NCI-H510A (cell line): ENCODE data around the gene NME4.
"Not testable (repeated sequence)": the region's sequence is repeated elsewhere in the genome, so short reads cannot be mapped to it uniquely, and the experiment has no call there.

Source experiments
- DNase-seq: peaks from one replicate; lab custom pipeline; 2025; lab: John Stamatoyannopoulos, UW

The NME4 gene

DNA sequence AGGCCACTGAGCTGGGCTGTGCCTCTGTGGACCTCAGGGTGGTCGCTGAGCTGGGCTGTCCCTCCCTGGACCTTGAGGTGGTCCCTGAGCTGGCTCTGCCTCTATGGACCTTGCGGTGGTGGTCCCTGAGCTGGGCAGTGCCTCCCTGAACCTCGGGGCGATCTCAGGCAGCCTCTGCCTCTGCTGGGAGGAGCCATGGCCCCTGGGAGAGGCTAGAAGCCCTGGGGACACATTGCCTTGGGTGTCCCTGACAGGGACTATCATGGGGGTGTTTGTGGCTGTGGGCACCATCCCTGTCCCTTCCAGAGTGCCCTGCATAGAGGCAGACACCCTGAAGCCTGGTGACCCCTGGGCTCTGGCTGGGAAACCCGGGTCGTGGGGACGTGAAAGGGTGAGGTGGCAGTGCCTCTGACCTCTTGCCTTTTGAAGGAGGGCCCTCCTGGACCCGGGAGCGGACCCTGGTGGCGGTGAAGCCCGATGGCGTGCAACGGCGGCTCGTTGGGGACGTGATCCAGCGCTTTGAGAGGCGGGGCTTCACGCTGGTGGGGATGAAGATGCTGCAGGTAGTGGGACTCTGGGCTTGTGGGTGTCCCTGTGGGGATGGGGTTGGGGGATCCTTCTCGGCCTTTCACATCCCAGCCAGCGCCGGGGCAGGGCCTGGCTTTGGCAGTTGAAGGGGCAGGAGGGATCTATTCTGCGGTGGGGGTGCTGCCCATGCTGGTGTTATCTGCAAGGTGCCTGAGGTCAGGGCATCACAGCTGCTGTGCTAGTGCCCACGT is 1.8 kb downstream of the NME4 start:
- DNase-seq, result no peak

DNA sequence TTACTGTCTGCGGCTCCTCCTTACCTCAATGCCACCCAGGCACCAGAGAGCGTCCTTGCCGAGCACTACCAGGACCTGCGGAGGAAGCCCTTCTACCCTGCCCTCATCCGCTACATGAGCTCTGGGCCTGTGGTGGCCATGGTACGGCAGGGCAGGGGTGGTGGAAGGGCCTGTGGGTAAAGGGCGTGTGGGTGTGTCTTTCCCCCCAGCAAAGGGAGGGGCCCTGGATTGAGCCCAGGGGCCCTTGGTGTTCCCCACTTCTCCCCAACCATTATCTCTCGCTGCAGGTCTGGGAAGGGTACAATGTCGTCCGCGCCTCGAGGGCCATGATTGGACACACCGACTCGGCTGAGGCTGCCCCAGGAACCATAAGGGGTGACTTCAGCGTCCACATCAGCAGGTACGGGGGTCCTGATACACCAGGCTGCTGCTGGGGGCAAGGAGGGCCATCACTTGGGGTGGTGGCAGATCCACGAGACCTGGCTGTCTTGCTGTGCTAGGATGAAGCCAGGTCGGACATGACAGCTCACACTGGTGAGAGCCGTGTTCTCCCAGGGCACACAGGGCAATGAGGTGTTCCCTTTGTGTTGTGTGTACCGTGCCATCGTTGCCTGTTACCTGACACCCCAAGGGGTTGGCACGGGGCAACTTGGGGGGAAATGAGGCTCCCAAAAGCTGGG is 2.5 kb downstream of the NME4 start:
- no peak for DNase-seq

DNA sequence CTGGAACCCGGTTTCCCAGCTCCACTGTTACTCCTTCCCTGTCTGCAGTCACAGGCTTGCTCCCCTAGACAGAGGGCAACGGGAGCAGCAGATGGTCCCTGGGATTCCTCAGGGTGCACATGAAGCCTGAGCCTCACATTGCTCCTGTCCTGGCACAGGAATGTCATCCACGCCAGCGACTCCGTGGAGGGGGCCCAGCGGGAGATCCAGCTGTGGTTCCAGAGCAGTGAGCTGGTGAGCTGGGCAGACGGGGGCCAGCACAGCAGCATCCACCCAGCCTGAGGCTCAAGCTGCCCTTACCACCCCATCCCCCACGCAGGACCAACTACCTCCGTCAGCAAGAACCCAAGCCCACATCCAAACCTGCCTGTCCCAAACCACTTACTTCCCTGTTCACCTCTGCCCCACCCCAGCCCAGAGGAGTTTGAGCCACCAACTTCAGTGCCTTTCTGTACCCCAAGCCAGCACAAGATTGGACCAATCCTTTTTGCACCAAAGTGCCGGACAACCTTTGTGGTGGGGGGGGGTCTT is 3.1 kb downstream of the NME4 start:
- DNase-seq, result no peak

DNA sequence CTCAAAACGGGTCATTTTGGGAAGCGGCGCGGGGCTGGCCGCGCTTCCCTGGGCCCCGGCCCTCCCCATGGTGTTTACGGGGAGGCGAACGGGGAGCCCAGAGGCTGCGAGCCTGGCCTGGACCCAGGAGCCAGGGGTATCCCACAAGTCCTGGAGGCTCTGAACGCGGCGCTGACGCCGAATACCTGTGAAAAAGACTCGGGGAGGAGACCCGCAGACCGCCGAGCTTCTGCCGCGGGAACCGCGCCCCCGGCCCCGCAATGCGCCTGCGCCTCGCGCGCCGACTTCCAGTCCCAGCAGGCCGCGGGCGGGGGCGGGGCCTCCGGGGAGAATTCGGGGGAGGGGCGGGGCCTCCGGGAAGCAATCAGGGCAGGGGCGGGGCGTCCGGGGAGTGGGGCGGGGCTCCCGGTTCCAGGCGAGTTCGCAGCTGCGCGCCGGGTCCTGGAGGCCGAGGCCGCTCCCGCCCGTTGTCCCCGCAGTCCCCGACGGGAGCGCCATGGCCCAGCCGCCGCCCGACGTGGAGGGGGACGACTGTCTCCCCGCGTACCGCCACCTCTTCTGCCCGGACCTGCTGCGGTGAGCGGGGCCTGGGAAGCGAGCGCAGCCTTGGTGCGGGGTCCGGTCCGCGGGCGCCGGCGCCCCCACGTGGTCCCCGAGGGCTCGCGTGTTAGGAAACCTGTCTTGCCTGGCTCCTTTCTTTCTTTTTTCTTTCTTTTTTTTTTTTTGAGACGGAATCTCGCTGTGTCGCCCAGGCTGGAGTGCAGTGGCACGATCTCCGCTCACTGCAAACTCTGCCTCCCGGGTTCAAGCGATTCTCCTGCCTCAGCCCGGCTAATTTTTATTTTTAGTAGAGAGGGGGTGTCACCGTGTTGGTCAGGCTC is 4.7 kb downstream of the NME4 start, which contains the start of gene DECR2:
Gene DECR2 (plus strand): TSS at position 418 of the 881 bp plus-strand sequence. CDS start 79 bp downstream, at position 497.
- no peak for DNase-seq

DNA sequence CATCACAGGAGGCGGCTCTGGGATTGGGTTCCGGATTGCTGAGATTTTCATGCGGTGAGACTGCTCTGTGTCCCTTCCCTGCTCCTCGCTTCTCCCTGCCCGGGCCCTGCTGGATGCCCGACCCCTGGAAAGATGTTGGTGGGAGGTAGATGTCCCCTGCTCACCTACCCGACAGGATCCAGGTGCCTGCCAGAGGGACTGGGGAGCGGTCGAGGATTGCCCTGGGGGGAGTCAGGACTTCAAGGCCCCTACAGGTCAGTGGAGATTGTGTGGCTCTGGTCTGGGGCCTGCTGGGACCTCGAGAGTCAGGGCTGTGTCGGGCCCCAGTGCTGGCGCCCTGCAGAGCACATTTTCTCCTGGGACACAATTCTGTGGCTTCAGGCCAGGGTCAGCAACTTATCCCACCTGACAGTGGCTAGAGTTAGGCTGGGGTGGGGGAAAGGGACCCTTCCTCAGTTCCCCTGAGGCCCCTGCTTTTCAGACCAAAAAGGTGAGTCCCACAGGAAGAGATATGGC is 8.0 kb downstream of the NME4 start:
- DNase-seq, result no peak

DNA sequence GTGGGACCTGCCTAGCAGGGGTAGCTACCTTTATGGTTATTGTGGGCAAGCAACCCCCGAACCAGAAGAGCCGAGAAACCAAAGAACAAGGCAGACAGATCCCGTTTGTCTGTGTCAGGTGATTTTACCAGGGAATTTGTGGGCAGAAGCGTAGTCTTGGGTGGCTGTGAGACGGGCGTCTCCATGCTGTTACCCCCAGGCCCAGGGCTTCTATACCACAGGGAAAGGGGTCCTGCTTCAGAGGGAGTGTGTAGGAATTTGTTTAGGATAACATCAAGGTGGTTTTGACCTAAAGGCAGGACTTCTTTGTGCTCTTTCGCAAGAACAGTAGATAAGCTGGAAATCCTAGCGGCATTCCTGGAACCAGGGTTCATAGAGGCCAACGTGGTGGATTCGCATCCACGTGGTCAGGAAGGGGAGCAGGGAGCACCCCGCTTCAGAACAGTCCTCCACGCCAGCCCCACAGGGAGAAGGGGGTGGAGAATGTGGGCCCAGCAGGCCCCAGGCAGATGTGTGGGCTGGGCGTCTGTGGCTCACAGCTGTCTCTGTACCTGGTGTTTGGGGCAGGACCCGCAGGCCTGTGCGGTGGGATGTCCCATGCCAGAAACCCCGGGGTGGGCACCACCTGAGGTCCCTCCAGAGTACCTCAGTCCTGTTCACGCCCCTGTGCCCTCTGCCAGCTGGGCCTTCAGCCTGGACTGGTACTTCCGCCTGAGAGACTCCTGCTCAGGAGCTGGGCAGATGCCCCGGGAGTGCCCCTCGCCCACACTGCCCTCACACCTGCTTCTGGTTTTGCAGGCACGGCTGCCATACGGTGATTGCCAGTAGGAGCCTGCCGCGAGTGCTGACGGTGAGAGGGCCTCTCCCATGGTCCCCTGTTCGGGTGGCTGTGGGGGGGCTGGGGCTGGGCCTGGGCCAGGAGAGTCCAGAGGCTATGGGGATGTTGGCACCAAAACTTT is 8.8 kb downstream of the NME4 start:
- no peak for DNase-seq

DNA sequence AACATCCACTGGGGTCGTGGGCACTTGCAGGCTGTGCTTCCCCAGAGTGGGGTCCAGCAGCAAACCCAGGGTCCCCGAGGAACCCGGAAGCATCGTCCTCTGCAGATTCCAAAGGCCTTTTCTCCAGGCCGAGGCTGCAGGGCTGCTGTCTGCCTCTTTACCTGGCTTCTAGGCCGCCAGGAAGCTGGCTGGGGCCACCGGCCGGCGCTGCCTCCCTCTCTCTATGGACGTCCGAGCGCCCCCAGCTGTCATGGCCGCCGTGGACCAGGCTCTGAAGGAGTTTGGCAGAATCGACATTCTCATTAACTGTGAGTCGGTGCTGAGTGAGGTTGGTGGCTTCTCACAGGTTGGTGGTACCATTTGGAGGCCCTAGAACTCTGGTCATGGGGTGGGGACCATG is 10.3 kb downstream of the NME4 start:
- no peak for DNase-seq

DNA sequence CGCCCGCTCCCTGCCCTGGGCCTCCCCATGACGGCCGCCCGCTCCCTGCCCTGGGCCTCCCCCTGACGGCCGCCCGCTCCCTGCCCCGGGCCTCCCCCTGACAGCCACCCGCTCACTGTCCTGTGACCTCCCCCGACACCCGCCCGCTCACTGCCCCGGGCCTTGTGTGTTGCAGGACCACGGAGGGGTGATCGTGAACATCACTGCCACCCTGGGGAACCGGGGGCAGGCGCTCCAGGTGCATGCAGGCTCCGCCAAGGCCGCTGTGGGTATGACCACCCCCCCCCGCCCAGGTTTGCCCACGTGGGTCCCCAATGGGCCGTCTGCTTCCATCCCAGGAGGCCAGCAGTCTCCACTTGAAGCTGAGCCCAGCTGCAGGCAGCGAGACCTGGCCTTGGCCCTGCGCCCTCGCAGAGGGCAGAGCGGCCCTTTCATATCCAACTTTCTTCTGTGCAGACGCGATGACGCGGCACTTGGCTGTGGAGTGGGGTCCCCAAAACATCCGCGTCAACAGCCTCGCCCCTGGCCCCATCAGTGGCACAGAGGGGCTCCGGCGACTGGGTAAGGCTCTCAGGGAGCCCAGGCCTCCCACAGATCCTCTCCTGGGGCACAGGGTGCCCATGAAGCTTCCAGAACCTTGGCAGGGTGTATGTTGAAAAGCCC is 13.6 kb downstream of the NME4 start:
- no peak for DNase-seq

DNA sequence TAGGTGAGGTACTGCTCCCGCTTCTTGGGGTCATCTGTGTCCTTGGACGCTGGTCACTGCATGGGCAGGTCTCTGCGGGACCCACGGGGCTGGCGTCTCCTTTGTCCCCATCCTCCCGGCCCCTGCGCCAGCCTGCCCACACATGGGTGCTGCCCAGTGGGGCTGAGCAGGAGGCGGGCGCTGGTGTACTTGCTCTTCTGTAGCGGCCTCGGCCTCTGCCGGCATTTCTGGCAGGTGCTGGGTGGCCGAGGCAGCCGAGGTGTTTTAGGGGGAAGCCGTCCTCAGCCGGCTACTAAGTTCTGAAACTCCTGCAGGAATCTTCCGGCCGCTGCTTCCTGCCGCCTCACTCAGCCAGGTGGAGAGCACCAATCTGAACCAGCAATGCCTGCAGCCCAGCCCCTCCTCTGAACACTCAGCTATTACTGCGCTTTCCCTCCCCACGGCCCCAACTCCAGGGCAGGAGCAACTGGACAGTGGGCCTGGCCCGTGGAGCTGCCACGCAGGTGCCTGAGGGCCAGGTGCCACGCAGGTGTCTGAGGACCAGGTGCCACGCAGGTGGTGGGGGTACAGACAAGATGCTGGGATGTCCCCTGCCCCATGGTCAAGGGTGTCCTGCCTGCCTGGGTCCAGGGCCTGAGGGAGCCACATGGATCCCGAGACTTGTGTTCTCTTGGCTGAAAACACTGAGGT is 14.7 kb downstream of the NME4 start:
- DNase-seq, result no peak

DNA sequence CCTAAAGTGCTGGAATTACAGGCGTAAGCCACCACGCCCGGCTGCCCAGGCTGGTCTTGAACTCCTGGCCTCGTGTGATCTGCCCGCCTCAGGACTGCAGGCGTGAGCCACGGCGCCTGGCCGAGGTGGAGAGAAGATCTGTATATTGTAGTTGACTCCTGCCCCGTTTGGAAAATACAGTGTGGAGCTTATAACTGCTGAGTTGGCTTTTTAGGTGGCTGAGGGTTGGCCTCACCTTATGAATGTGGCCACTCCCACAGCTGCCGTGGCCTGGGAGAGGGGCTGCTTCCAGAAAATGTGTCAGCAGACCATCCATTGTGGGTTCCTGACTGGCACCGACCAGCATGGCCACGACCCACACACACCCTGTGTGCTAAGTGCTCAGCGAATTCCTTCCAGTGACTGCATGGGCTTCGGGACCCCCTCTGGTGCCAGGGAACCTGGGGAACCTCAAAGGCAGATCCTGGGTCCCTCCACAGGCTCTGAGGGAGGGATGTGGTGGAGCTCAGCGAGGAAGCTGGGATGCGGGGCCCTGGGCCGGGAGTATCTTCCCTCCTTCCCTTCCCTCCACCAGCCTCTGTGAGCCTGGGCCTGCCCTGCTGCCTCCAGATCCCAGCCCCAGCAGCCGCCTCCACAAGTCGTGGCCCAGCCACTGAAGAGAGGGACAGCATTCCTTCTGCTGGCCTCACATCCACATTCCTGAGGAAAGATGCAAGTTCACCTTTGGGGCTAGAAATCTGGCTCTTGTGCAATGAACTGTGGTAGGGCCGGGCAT is 17.6 kb downstream of the NME4 start:
- DNase-seq, result no peak

DNA sequence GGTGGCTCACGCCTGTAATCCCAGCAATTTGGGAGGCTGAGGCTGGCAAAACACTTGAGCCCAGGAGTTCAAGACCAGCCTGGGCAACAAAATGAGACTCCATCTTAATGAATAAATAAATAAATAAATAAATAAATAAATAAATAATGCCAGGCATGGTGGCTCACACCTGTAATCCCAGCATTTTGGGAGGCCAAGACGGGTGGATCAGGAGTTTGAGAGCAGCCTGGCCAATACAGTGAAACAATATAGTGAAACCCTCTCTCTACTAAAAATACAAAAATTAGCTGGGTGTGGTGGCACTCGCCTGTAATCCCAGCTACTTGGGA is 18.1 kb downstream of the NME4 start:
- DNase-seq, result not testable (repeated sequence)

DNA sequence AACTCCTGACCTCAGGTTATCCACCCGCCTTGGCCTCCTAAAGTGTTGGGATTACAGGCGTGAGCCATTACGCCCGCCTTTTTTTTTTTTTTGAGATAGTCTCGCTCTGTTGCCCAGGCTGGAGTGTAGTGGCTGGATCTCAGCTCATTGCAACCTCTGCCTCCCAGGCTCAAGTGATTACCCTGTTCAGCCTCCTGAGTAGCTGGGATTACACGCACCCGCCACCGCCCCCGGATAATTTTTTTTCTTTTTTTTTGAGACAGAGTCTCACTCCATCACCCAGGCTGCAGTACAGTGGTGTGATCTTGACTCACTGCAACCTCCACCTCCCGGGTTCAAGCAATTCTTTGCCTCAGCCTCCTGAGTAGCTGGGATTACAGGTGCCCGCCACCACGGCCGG is 25.2 kb downstream of the NME4 start:
- not testable (repeated sequence) for DNase-seq

DNA sequence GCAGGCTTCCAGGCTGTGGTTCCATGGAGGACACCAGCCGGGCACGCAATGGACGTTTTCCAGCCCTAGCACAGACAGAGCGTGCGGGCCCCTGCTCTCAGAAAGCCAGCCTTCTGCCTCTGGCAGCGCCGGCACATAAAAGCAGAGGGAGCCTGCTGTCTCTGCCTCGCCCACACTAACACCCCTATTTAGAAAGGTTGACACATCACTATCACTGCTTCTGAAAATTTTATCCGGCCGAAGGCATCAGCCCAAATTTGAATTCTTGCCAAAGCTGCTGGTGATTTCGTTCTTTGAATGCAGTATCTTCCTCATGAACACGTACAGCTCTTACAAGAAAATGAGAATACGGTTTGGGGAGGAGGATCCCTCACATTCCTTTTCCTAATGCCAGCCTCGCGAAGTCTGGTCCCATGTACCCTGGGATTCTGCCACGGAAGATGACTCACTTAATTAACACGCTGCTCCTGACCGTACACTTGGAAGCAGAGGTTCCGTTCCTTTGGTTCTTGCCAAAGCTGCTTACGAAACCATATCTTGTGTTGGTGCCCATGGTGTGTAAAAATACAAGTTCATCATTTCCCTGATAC is 27.1 kb downstream of the NME4 start:
- DNase-seq, result no peak

DNA sequence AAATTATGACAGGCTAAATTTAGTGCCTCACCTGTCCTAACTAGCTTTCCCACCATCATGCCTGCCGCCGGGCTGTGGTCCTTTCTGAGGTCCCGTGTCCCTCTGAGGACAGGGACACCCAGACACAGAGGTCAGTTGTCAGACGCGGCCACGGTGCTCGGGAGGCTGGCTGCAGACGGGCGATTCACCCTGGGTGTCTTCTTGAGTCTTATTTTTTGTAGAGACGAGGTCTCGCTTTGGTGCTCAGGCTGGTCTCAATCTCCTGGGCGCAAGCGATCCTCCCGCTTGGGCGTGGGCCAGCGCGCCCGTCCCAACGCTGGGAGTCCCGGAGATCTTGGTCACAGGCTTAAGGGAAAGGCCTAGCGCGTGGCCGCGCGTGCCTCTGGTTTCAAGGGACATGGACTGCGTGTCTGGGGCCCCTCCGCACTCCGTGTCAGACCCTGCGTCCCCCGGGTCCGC is 27.7 kb downstream of the NME4 start:
- DNase-seq, result no peak

DNA sequence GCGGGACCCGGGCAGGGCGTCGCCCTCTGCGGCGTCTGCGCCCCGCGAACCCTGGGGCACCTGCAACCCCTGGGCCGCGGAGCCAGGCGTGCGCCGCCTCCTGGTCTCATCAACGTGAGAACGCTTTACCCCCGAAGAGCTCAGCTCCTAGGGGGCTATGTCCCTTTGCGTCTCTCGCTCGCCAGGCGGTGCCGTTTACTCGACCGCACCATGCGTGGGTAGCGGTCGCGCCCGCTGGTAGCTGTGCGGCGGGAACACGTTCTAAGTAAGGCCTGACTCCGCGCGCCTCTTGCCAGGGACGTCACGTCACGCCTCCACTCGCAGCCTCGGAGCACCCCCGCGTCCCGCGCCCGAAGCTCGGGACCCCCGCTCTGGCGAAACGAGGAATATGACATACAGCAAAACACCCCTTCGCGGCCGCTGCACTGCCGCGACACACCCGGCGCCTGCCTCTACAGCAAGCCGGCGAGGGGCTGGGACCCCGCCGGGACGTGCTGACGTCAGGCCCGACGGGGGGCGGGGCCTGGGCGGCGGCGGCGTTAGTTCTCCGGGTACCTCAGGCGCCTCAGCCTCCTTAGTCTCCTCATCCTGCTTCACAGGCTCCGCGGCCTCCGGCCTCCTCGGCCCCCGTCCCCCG is 28.2 kb downstream of the NME4 start, which contains the start of gene RAB11FIP3:
Gene RAB11FIP3 (plus strand): TSS at position 568 of the 637 bp plus-strand sequence. CDS start 358 bp downstream, outside the sequence.
- DNase-seq, result peak; percentile 45

DNA sequence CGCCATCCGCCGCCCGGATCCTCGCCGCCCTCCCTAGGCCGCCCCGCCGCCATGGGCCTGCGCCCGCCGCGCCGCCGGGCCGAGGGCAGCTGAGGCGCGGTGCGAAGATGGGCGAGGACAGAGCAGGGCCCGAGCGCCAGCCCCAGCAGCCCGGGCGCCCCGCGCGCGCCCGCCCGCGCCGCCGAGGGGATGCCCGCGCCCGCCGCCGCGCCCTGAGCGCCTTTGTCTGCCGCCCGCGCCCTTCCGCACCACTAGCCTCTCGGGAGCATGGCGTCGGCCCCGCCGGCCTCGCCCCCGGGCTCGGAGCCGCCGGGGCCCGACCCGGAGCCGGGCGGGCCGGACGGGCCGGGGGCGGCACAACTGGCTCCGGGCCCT is 28.7 kb downstream of the NME4 start:
- DNase-seq, result no peak

DNA sequence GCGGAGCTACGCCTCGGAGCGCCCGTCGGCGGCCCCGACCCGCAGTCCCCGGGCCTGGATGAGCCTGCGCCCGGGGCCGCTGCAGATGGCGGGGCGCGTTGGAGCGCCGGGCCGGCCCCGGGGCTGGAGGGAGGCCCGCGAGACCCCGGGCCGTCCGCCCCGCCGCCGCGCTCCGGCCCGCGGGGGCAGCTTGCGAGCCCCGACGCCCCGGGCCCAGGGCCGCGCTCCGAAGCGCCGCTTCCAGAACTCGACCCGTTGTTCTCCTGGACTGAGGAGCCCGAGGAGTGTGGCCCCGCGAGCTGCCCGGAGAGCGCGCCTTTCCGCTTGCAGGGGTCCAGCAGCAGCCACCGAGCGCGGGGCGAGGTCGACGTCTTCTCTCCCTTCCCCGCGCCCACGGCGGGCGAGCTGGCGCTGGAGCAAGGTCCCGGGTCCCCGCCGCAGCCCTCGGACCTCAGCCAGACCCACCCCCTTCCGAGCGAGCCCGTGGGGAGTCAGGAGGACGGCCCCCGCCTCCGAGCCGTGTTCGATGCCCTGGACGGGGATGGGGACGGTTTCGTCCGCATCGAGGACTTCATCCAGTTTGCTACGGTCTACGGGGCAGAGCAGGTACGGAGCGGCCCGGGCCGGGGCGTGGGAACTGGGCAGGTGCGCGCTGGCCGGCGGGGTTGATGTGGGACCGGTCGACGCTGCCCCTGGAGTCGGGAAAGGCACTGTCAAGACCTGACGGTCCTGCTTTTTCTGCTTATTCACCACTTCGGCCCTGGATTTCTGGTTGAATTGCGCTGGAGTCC is 29.3 kb downstream of the NME4 start:
- DNase-seq, result no peak
